GM13976 (cell line): ENCODE results near the gene KANSL1.
"Not testable (repeated sequence)": the region's sequence is repeated elsewhere in the genome, so short reads cannot be mapped to it uniquely, and the experiment has no call there.

Source experiments
- DNase-seq: peaks from one replicate; pipeline ENCODE4 v3.0.0; 2012; ENCODE audit warnings: low spot score
- CTCF ChIP-seq: IDR thresholded peaks from 2 replicates; pipeline ENCODE4 v1.5.1; 2012; ENCODE audit warnings: borderline replicate concordance, mild to moderate bottlenecking; ENCODE audit not compliant: insufficient read depth; ENCODE audit errors: extremely low read depth, missing control alignments, control extremely low read depth
- in situ Hi-C: fragments of 300-500 bp; cut with MboI; formaldehyde crosslinking; loops from one replicate; pipeline ENCODE4 v1.12.0; 2022; ENCODE audit warnings: low sequenced_read_pairs, mixed read lengths, inconsistent platforms; ENCODE audit not compliant: unreplicated experiment

KANSL1 gene

GRCh38 chr17:46092991-46093390 is 100.2 kb downstream of the KANSL1 start:
- no peak for DNase-seq
- TF ChIP-seq CTCF: no peak
- in situ Hi-C loops: no loop called here

- TF ChIP-seq CTCF: no peak
- in situ Hi-C loops: no loop called here
- DNase-seq: no peak
Observed at GRCh38 chr17:46090871-46091270, 102.4 kb downstream of the KANSL1 start.

GRCh38 chr17:46089389-46089965 is 103.8 kb downstream of the KANSL1 start:
- in situ Hi-C loops: no loop called here
- TF ChIP-seq CTCF: no peak
- DNase-seq: no peak

GRCh38 chr17:46088595-46088994 is 104.6 kb downstream of the KANSL1 start:
- in situ Hi-C loops: no loop called here
- DNase-seq: no peak
- no peak for TF ChIP-seq CTCF

GRCh38 chr17:46087871-46088270 is 105.4 kb downstream of the KANSL1 start:
- DNase-seq, in situ Hi-C loops: not testable (repeated sequence)

GRCh38 chr17:46086821-46087220 is 106.4 kb downstream of the KANSL1 start:
- DNase-seq: no peak
- in situ Hi-C loops: no loop called here

GRCh38 chr17:46085522-46085921 is 107.7 kb downstream of the KANSL1 start:
- in situ Hi-C loops: no loop called here
- DNase-seq: no peak
- no peak for TF ChIP-seq CTCF

More at GRCh38 chr17:46086821-46087220, 106.4 kb downstream of the KANSL1 start:
- TF ChIP-seq CTCF: no peak
